Memory B cell (primary cell): ENCODE measurements around the gene ABCC12.

Experiments
- ATAC-seq: fragments of 150-1000 bp; cut with Tn5 transposase; 2 replicates; pipeline ENCODE4 v1.10.0; 2021; ENCODE audit warnings: low read depth, mild to moderate bottlenecking, moderate library complexity
- DNase-seq, 2 donors: peaks; one replicate each; pipeline ENCODE4 v3.0.0; 2022; ENCODE audit warnings: low spot score in 2 of 2
- H3K27ac Mint-ChIP-seq: one replicate; pipeline ENCODE4 v1.8.0; 2022; ENCODE audit warnings: mild to moderate bottlenecking, moderate library complexity, mixed read lengths
- H3K27me3 Mint-ChIP-seq: one replicate; pipeline ENCODE4 v1.8.0; 2022; ENCODE audit warnings: mixed read lengths
- H3K36me3 Mint-ChIP-seq: one replicate; pipeline ENCODE4 v1.8.0; 2022; ENCODE audit warnings: mild to moderate bottlenecking, mixed read lengths
- H3K4me1 Mint-ChIP-seq: one replicate; pipeline ENCODE4 v1.8.0; 2022; ENCODE audit warnings: mixed read lengths
- H3K4me3 Mint-ChIP-seq: one replicate; pipeline ENCODE4 v1.8.0; 2022; ENCODE audit warnings: mild to moderate bottlenecking, moderate library complexity, mixed read lengths
- H3K9me3 Mint-ChIP-seq: one replicate; pipeline ENCODE4 v1.8.0; 2022; ENCODE audit warnings: mixed read lengths

The ABCC12 gene

DNA sequence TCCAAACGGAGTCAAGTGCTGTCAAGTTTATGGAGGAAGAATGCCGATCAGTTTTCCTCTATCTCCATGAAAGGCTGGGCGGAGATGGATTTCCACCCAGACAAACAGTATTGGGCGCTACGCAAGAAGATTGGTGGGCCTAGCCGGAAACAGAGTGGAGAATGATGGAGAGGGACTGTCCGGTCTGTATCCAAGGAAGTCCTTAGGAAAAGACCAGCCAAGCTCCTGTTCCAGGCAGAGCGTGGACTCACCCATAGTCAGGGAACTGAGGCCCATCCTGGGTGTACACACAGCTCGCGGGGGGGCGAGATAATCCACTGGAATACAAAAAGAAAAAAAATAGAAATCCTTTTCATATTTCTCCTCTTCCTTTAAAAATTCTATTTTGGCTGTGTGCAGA is 1.5 kb upstream of the ABCC12 start:
- H3K36me3 Mint-ChIP-seq = no peaks in the 10 kb centered on the region
- H3K27ac Mint-ChIP-seq = no peak overlapping the region
- no peak for DNase-seq
- no peaks in the 10 kb centered on the region for H3K9me3 Mint-ChIP-seq
- no peak for ATAC-seq
- H3K4me1 Mint-ChIP-seq = no peaks in the 10 kb centered on the region
- no peak overlapping the region for H3K4me3 Mint-ChIP-seq
- no peaks in the 10 kb centered on the region for H3K27me3 Mint-ChIP-seq

GRCh38 chr16:48156790-48157209 is 1.0 kb upstream of the ABCC12 start:
- Mint-ChIP-seq H3K4me1 (no peaks in the 10 kb centered on the region), H3K4me3 (no peak overlapping the region), H3K27me3 (no peaks in the 10 kb centered on the region), H3K9me3 (no peaks in the 10 kb centered on the region), H3K27ac (no peak overlapping the region), H3K36me3 (no peaks in the 10 kb centered on the region)
- DNase-seq (peak; percentile 84 to 88), ATAC-seq (peak; percentile 92)

DNA sequence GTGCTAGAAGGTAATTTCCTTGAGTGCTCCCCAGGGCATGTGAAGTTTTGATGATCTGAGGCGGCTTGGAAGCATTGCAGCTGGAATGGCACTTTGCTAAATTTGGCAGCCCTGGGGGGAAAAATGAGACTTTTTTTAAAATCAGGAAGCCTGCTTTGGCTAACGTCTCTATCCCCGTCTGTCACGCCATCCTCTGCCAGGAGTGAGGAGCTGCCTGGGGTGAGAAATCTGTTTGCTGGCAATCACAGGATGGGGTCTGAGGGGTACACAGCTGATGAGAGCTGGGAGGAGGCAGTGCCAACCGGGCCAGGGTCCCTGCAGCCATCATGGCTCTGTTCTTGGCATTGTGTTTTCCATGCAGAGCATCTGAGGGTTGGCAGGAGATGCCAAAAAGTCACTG is 2.0 kb downstream of the ABCC12 start:
- H3K9me3 Mint-ChIP-seq = peaks cover 3% of the 10 kb centered on the region
- no peak overlapping the region for H3K27ac Mint-ChIP-seq
- no peaks in the 10 kb centered on the region for H3K4me1 Mint-ChIP-seq
- ATAC-seq (no peak), DNase-seq (no peak)
- no peaks in the 10 kb centered on the region for H3K36me3 Mint-ChIP-seq
- no peak overlapping the region for H3K4me3 Mint-ChIP-seq
- peaks cover 5% of the 10 kb centered on the region for H3K27me3 Mint-ChIP-seq

DNA sequence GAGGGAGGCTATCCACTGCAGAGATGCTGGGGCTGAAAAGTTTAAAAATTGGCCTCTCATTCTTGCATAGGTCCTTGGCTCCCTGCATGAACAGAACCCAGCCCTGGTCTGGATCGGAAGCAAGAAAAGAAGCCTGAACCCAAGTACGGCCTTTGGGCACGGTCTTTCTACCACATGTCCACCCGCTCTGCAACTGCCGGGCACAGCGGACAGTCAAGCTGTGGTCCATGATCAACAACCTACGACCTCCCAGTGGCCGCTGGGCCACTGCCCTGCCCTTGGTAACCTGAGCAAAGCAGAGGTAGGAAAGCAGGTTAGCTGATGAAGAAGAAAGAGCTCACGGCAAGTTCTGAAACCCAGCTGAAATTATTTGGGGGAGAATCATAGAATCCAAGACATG is 3.6 kb downstream of the ABCC12 start:
- Mint-ChIP-seq H3K4me1 (no peaks in the 10 kb centered on the region), H3K36me3 (no peaks in the 10 kb centered on the region), H3K4me3 (no peak overlapping the region), H3K9me3 (peaks cover 3% of the 10 kb centered on the region), H3K27me3 (peaks cover 6% of the 10 kb centered on the region), H3K27ac (no peak overlapping the region)
- ATAC-seq (no peak), DNase-seq (no peak)

GRCh38 chr16:48150707-48151106 is 5.1 kb downstream of the ABCC12 start:
- ATAC-seq = no peak
- no peak overlapping the region for H3K4me3 Mint-ChIP-seq
- peaks cover 3% of the 10 kb centered on the region for H3K9me3 Mint-ChIP-seq
- H3K27ac Mint-ChIP-seq = no peak overlapping the region
- peaks cover 9% of the 10 kb centered on the region for H3K27me3 Mint-ChIP-seq
- DNase-seq = no peak
- H3K4me1 Mint-ChIP-seq = no peaks in the 10 kb centered on the region
- H3K36me3 Mint-ChIP-seq = no peaks in the 10 kb centered on the region

DNA sequence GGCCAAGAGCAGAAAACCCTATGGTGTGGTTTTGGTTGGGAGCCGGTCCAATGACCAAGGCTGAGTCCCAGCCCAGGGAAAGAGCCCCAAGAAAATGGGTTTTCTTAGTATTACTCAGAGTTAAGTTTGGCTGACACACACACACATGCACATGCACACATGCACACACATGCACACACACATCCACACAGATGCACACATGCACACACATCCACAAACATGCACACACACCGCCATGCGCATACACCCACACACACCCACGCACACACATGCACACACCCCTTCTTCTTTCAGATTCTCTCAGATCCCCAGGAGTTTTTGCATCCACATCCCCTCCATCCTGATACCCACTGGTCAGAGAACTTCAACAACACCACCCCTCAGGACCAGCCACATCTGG is 9.1 kb downstream of the ABCC12 start:
- H3K36me3 Mint-ChIP-seq = no peaks in the 10 kb centered on the region
- H3K27ac Mint-ChIP-seq = no peak overlapping the region
- peaks cover 5% of the 10 kb centered on the region for H3K9me3 Mint-ChIP-seq
- no peak overlapping the region for H3K4me3 Mint-ChIP-seq
- no peak for ATAC-seq
- no peak for DNase-seq
- peaks cover 16% of the 10 kb centered on the region for H3K27me3 Mint-ChIP-seq
- H3K4me1 Mint-ChIP-seq = no peaks in the 10 kb centered on the region

- peaks cover 5% of the 10 kb centered on the region for H3K9me3 Mint-ChIP-seq
- no peak overlapping the region for H3K27ac Mint-ChIP-seq
- H3K27me3 Mint-ChIP-seq = peaks cover 17% of the 10 kb centered on the region
- H3K4me3 Mint-ChIP-seq = no peak overlapping the region
- H3K36me3 Mint-ChIP-seq = no peaks in the 10 kb centered on the region
- ATAC-seq (no peak), DNase-seq (no peak)
- H3K4me1 Mint-ChIP-seq = no peaks in the 10 kb centered on the region
These were observed 9.7 kb downstream of the ABCC12 start for GRCh38 chr16:48146131-48146530.

- Mint-ChIP-seq H3K36me3 (no peaks in the 10 kb centered on the region), H3K27me3 (peaks cover 15% of the 10 kb centered on the region), H3K4me1 (no peaks in the 10 kb centered on the region), H3K9me3 (peaks cover 1% of the 10 kb centered on the region), H3K27ac (no peak overlapping the region), H3K4me3 (no peak overlapping the region)
- DNase-seq (no peak), ATAC-seq (no peak)
These were observed 11.9 kb downstream of the ABCC12 start for GRCh38 chr16:48143812-48144368.

- Mint-ChIP-seq H3K9me3 (peaks cover 1% of the 10 kb centered on the region), H3K4me1 (no peaks in the 10 kb centered on the region), H3K4me3 (no peak overlapping the region), H3K27me3 (peaks cover 13% of the 10 kb centered on the region), H3K36me3 (no peaks in the 10 kb centered on the region), H3K27ac (no peak overlapping the region)
- no peak for ATAC-seq
- DNase-seq = no peak
These were observed 15.0 kb downstream of the ABCC12 start for GRCh38 chr16:48140821-48141220.

DNA sequence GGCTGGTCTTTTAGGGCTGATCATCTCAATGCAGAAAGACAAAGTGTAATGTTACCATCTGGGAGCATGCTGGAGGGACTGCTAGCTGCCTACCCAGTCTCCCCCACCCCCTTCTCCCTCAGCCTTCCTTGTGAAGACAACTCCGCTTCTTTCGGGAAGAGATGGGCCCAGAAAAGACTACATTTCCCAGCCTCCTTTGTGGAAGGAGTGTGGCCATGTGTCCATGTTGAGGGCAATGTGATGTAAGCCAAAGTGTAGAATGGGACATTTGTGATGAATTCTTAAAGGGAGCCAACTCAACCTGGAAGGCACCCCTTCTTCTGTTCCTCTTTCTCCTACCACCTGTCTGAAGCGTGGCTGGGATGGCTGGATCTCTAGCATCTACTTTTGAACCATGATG is 16.3 kb downstream of the ABCC12 start:
- H3K36me3 Mint-ChIP-seq = no peaks in the 10 kb centered on the region
- H3K27me3 Mint-ChIP-seq = peaks cover 16% of the 10 kb centered on the region
- H3K4me3 Mint-ChIP-seq = no peak overlapping the region
- H3K4me1 Mint-ChIP-seq = no peaks in the 10 kb centered on the region
- no peak overlapping the region for H3K27ac Mint-ChIP-seq
- ATAC-seq (no peak), DNase-seq (no peak)
- peaks cover 1% of the 10 kb centered on the region for H3K9me3 Mint-ChIP-seq

GRCh38 chr16:48138543-48138942 is 17.2 kb downstream of the ABCC12 start:
- no peaks in the 10 kb centered on the region for H3K36me3 Mint-ChIP-seq
- no peaks in the 10 kb centered on the region for H3K4me1 Mint-ChIP-seq
- no peaks in the 10 kb centered on the region for H3K9me3 Mint-ChIP-seq
- ATAC-seq (no peak), DNase-seq (no peak)
- no peak overlapping the region for H3K4me3 Mint-ChIP-seq
- H3K27me3 Mint-ChIP-seq = peaks cover 14% of the 10 kb centered on the region
- H3K27ac Mint-ChIP-seq = no peak overlapping the region

DNA sequence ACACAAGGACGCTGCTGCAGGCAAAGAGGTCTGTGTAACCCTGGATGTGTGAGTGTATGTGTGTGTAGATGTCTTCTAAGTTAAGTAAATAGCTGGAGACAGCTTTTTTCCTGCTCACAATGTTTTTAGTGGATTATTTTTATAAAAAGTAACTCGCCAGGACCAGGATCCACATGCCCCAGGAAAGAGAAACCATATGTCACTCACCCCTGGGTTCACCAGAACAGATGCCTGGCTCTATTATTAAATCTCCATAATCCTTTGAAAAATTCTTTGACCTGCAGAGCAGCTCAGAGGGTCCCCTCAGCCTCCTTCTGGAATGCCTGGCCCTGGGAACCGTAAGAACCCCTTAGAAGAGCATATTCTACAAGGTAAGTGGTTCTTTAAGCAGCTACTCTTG is 18.0 kb downstream of the ABCC12 start:
- Mint-ChIP-seq H3K4me3 (no peak overlapping the region), H3K27ac (no peak overlapping the region), H3K9me3 (no peaks in the 10 kb centered on the region), H3K4me1 (no peaks in the 10 kb centered on the region), H3K27me3 (peaks cover 14% of the 10 kb centered on the region), H3K36me3 (no peaks in the 10 kb centered on the region)
- no peak for ATAC-seq
- DNase-seq = no peak

DNA sequence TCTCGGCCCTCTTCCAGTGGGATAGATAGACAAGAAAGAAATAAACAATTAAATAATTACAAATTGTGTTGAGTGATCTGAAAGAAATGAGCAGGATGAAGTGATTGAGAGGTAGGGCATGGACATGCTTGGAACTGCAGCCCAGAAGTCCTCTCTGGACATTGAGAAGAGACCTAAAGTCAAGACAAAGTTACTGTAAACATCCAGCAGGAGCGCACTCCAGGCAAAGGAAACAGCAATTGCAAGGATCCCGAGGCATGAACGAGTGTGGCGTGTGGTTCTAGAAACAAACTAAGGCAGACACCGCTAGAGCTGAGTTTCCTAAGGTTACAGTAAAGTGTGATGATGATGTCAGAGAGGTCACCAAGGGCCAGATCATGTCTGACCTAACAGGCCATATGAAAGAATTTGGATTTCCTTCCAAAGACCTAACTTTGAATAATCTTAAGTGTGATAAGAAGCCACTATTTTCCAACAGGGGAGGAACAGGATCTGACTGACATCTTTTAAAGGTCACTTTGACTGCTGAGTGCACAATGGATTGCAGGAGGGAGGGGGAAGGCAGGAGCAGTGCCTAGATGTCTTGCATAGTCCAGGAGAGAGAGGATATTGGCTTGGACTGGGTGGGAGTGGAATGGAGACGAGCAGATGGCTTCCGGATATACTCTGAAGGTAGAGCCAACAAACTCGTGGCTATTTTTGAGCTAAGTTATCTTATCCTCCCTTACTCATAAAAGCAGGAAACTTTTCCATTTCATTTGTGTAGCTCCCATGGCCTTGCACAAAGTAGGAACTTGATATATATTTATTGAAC is 19.0 kb downstream of the ABCC12 start:
- H3K4me3 Mint-ChIP-seq = no peak overlapping the region
- ATAC-seq = no peak
- H3K27ac Mint-ChIP-seq = no peak overlapping the region
- no peak for DNase-seq
- H3K27me3 Mint-ChIP-seq = peaks cover 8% of the 10 kb centered on the region
- no peaks in the 10 kb centered on the region for H3K4me1 Mint-ChIP-seq
- H3K9me3 Mint-ChIP-seq = no peaks in the 10 kb centered on the region
- H3K36me3 Mint-ChIP-seq = no peaks in the 10 kb centered on the region

DNA sequence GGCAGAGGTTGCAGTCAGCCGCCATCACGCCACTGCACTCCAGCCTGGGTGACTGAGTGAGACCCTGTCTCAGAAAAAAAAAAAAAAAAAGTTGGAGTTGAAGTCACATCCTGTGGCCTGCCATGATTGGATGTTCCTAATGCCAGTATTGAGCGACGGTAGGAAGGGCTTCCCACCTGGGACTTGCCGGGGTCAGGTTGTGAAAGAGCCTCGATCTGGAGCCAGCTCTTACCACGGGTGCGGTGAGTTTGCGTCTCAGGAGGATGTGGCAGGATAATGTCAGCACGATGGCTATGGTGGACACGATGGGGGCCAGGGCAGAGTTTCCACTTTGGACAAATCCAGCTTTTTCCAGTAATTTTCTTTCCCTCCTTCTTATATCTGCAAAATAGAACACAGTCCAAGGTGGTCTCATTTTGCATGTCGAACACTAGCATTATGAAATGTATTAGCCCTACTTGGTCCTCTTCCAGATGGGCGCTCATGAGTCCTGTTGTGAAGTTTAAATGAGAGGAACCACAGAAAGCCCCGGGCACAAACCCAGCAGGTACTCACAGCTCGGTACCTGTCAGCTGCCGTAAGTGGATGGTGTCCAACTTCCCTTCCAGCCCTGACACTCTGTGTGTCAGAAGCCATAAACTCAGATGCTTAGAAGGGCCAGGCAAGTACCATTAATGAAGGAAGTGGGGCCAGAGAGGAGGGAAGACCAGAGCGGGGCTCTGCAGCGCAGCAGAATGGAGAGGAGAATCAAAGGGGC is 22.2 kb downstream of the ABCC12 start:
- ATAC-seq (no peak), DNase-seq (no peak)
- no peak overlapping the region for H3K27ac Mint-ChIP-seq
- H3K9me3 Mint-ChIP-seq = no peaks in the 10 kb centered on the region
- H3K36me3 Mint-ChIP-seq = no peaks in the 10 kb centered on the region
- no peaks in the 10 kb centered on the region for H3K4me1 Mint-ChIP-seq
- no peak overlapping the region for H3K4me3 Mint-ChIP-seq
- H3K27me3 Mint-ChIP-seq = peaks cover 8% of the 10 kb centered on the region
